Measurements from ENCODE around the gene OXCT2. TPM values are rescaled to one million over a fixed set of nuclear protein-coding genes. Genes with fewer than 3 reads are reported as not detected.
"Not testable (repeated sequence)": the region's sequence is repeated elsewhere in the genome, so short reads cannot be mapped to it uniquely, and the experiment has no call there.

OXCT2 gene
- total RNA-seq: 0.22 TPM in 1 of 2 replicates, not detected in the other

DNA sequence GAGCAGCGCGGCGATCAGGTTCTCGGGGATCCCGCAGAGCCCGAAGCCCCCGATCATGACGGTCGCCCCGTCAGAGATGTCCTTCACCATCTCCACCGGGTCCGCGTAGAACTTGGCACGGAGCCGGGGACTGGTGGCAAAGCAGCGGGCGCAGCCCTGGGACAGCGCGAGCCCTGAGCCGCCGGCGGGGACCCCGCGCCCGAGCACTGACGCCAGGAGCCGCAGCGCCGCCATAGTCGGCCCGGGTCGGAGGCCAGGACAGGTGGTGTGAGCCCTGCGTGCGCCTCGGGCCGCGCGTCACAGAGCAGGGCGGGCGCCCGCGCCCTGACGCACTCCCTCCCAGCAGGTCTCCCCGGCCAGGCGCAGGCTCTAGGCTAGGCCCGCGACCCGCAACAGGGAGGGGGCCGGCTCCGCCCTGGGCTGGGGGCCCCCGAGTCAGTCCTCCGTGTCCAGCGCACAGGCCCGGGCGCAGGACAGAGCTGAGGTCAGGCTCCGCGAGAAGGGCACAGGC, at the start of gene OXCT2:
Gene OXCT2, minus strand, starts transcription at position 327 of the 511 bp plus-strand sequence. Its CDS starts 93 bp downstream, at position 234.
- intact Hi-C loops (cut with micrococcal nuclease): not testable (repeated sequence)

DNA sequence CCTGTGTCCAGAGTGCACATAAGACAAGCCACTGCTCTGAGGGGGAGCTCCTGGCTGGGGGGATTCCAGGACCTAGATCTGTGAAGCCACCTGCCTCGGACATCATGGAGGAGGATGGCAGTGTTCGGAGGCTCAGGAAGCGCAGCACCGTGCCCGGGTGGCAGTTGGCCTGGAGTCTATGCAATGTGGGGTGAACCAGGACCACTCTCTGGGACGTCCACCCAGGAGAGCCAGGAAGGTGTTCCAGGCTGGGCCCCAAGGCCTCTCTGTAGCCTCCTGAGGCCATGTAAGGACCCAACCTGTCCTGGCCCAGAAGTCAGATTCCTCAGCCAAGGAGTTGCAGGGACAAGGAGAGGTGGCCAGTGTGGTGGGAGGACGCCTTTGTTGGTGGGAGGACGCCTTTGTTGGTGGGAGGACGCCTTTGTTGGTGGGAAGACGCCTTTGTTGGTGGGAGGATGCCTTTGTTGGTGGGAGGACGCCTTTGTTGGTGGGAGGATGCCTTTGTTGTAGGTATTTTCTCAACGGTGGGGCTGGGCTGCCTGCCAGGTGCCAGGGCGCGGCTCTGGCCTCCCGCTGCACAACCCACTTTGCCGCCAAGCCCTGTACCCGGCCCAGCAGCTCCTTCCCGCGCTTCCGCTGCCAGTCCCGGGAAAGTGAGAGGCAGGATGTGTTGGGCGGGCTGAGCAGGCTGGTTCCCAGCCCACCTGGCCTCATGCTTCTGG, 48.1 kb upstream of the OXCT2 start:
- intact Hi-C loops (cut with micrococcal nuclease): loop anchor here (5.0 kb wide), 1 partner anchor 138 kb away; the partner anchor contains the start of gene MFSD2A

GRCh38 chr1:39818482-39818881, 47.3 kb upstream of the OXCT2 start:
- intact Hi-C loops (cut with micrococcal nuclease): loop anchor here (5.0 kb wide), 1 partner anchor 139 kb away; the partner anchor contains the start of gene MFSD2A

DNA sequence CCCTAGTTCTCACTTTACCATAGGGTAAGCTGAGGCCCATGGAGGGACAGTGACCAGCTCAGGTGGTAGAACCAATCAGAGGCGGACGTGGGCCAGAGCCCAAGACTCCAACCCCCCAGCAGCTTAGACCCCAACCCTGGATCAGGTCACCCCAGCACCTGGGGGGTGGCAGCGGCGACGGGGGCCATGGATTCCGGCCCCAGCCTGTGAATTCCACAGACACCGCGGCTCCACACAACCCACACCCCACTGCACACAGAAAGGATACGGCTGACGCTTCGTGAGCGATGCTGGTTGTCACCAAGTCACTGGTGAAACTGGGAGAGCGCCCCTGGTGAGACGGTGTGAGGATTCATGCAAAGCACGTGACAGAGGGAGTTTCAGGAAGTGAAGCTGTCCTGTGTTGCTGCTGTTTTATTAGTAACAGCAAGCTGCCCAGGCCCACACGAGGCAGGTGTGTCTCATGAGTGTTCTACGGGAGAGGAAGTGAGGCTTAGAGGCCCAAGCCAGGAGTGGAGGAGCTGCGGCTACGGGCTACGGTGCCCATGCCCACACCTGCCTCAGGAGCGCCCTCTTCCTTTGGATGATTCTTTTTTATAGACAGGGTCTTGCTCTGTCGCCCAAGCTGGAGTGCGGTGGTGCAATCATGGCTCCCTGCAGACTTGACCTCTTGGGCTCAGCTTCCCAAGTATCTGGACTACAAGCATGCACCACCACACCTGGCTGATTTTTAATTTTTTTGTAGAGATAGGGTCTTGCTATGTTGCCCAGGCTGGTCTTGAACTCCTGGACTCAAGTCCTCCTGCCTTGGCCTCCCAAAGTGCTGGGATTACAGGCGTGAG, 46.2 kb upstream of the OXCT2 start:
- intact Hi-C loops (cut with micrococcal nuclease): loop anchor here (1.0 to 5.0 kb wide), 3 partner anchors 140 to 215 kb away; partner anchors contain the start of gene MFSD2A

DNA sequence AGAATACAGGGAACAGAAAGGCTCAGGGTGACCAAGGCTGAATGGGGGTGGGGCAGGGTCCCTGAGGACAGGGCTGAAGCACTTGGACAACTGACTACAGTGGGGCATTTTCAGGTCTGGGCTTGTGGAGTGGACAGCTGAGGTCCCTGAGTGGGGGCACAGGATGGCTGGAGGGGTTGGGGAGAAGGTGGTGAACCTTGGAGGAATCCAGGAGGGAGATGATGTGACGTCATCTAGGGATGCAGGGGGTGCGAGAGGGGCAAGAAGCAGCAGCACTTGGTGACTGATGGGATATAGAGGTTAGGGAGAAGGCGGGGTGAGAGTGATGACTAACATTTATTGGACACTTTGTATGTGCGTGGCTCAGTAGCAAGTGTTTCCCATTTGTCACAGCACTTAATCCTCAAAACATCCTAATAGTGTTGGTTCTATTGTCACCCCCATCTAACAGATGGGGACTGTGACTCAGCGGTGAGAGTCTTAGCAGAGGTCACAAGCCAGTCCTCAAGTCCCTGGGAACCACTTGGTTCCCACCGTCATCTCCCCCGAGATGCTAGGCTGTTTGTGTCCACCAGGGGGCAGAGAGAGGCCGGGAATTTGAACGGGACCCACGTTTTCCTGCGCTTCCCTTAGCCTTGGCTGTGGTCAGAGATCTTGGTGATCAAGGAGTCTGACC, 45.4 kb upstream of the OXCT2 start:
- intact Hi-C loops (cut with micrococcal nuclease): loop anchor here (1.0 to 5.0 kb wide), 4 partner anchors 86 to 216 kb away; partner anchors contain the start of gene MFSD2A

GRCh38 chr1:39812913-39813312, 41.8 kb upstream of the OXCT2 start:
- intact Hi-C loops (cut with micrococcal nuclease): no loop called here

DNA sequence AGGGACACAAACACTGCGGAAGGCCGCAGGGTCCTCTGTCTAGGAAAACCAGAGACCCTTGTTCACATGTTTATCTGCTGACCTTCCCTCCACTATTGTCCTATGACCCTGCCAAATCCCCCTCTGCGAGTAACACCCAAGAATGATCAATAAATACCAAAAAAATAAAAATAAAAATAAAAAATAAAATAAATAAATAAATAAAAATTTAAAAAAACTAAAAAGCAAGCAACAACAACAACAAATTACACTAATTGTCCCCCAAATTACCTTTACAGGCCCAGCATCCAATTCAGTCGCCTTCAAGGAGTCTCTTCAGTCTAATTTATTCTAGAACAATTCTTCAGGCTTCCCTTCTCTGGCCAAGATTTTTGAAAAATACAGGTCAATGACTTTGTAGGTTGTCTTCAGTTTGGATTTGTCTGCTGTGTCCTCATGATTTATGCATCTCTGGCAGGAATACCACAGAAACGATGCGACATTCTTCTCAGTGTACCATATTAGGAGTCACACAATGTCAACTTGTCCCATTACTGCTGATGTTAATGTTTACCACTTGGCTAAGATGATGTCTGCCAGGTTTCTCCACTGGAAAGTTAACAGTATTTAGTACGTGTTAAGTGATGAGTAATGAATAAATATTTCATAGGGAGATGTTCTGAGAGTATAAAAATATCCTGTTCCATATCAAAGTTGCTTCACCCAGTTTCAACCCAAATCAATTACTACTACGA, 37.8 kb upstream of the OXCT2 start:
- intact Hi-C loops (cut with micrococcal nuclease): no loop called here

- intact Hi-C loops (cut with micrococcal nuclease): no loop called here
Observed at GRCh38 chr1:39805385-39805784, 34.2 kb upstream of the OXCT2 start.

DNA sequence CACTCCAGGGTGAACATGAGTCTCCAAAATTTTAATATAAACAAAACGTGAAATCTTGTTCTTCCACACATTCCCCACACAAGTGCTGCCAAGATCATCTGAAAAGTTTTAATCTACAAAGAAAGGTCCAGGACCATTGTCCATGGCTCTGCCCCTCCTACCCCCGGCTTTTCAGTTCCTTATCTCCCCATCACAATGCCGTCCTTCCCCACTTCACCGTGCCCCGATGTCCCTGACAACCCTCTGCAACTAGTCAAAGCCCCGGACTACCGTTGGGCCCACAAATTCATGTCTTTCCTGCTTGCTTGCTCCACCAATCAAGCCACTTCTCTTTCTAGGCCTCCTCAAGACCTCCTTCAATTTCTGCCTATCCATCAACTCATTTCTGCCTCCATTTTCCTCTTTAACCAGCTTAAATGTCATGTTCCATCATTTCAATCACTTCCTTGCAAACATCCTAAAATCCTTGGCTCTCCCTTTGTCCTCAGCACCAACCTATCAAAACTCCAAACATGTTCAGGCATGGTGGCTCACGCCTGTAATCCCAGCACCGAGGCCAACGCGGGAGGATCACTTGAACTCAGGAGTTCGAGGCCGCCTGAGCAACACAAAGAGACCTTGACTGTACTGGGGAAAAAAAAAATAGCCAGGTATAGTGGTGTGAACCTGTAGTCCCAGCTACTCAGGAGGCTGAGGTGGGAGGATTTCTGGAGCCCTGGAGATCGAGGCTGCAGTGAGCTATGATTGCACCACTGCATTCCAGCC, 31.5 kb upstream of the OXCT2 start:
- intact Hi-C loops (cut with micrococcal nuclease): no loop called here

DNA sequence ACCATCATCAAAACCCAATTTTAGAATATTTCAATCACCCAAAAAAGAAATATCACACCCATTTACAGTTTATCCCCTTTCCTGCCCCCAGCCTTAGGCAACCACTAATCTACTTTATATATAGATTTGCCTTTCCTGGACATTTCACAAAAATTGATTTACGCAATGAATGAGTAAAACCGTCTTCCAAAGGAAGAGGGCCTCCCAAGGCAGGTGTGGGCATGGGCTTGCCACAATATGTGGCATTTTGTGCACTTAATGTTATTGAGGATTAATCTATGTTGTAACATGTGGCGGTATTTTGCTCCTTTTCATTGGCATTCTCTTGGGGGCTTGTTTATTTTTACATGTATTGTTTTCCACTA, 29.3 kb upstream of the OXCT2 start:
- intact Hi-C loops (cut with micrococcal nuclease): no loop called here

GRCh38 chr1:39799770-39800470, 28.8 kb upstream of the OXCT2 start:
- intact Hi-C loops (cut with micrococcal nuclease): loop anchor here (1.0 kb wide), 3 partner anchors 98 to 194 kb away; no protein-coding TSS in a partner anchor

DNA sequence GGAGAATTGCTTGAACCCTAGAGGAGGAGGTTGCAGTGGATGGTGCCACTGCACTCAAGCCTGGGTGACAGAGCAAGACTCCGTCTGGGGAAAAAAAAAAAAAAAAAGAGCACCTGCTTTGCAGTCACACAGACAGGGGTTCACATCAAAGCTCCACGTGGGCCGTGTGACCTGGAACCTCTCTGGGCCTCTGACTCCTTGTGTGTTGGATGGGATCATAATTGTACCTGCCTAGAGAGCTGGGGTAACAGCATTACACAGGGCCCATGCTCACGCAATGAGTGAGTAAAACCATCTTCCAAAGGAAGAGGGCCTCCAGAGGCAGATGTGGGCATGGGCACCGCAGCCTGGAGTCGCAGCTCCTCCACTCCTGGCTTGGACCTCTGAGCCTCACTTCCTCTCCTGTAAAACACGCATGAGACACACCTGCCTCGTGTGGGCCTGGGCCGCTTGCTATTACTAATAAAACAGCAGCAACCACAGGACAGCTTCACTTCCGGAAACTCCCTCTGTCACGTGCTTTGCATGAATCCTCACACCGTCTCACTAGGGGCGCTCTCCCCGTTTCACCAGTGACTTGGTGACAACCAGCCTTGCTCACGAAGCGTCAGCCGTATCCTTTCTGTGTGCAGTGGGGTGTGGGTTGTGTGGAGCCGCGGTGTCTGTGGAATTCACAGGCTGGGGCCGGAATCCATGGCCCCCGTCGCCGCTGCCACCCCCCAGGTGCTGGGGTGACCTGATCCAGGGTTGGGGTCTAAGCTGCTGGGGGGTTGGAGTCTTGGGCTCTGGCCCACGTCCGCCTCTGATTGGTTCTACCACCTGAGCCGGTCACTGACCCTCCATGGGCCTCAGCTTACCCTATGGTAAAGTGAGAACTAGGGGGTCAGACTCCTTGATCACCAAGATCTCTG, 28.0 kb upstream of the OXCT2 start:
- intact Hi-C loops (cut with micrococcal nuclease): loop anchor here (1.0 kb wide), 3 partner anchors 97 to 193 kb away; no protein-coding TSS in a partner anchor

DNA sequence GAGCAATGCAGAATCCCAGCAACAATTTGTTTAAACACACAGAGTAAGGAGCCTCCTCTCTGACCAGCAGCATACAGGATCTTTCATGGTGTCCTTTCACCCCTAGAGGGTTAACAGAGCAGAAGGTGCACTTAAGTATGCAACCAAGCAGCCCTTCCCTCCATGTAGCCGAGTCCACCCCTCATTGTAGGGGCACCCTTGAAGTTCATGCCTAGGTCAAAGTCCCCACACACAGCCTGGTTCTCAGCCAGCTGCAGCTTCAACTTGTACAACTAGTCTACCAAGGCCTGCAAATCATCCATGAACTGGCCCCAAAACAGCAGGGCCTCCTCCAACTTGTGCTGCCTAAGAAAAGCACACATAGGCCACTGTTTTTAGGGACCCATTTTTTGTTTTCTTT, 24.5 kb upstream of the OXCT2 start:
- intact Hi-C loops (cut with micrococcal nuclease): no loop called here

- intact Hi-C loops (cut with micrococcal nuclease): no loop called here
Observed at GRCh38 chr1:39791838-39792237, 20.7 kb upstream of the OXCT2 start.

GRCh38 chr1:39789571-39790110, 18.5 kb upstream of the OXCT2 start:
- intact Hi-C loops (cut with micrococcal nuclease): no loop called here

- intact Hi-C loops (cut with micrococcal nuclease): no loop called here
Observed at GRCh38 chr1:39788758-39789570, 17.8 kb upstream of the OXCT2 start, which contains the start of gene BMP8B. Gene BMP8B, minus strand, starts transcription at chr1:39788865. Its CDS starts 380 bp downstream, at chr1:39788485.

GRCh38 chr1:39788426-39788757, 17.2 kb upstream of the OXCT2 start:
- intact Hi-C loops (cut with micrococcal nuclease): no loop called here
